ENCODE measurements around the gene RALY.

Gene RALY

DNA sequence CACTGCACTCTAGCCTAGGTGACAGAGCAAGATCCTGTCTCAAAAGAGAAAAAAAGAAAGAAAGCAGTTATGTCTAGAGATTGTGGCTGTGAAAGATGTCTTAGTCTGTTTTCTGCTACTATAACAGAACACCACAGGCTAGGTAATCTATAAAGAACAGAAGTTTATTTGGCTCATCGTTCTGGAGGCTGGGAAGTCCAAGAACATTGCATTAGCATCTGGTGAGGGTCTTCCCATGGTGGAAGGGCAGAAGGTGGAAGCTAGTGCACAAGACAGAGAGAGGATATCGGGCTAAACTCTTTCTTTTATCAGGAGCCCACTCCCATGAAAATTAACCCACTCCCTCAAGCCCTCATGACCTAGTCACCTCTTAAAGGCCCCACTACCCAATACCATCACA lies 16.2 kb upstream of the RALY start:
- TF ChIP-seq POLR2A (IDR thresholded peaks at IDR 0.05; ENCODE audit: low read depth, low read length) = no peak
- FAIRE-seq = no peak
- DNase-seq (ENCODE audit: insufficient read length, low spot score) = no peak

DNA sequence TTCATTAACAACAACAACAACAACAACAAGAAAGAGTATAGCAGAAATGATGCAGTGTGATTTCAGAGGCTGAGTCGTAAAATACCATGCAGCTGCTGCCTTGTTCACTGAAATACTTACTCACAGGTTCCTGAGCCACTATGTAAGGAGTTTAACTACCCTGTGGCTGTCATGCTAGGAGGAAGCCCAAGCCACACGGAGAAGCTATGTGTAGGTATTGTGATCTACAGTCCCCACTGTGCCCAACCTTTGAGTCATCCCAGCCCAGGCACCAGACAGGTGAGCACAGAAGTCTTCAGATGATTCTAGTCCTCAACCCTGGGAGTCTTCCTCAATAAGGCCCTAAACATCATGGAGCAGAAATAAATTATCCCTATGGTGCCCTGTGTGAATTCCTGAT lies 14.6 kb upstream of the RALY start:
- DNase-seq (ENCODE audit: insufficient read length, low spot score) (no peak), FAIRE-seq (no peak)
- no peak for TF ChIP-seq POLR2A (IDR thresholded peaks at IDR 0.05; ENCODE audit: low read depth, low read length)

DNA sequence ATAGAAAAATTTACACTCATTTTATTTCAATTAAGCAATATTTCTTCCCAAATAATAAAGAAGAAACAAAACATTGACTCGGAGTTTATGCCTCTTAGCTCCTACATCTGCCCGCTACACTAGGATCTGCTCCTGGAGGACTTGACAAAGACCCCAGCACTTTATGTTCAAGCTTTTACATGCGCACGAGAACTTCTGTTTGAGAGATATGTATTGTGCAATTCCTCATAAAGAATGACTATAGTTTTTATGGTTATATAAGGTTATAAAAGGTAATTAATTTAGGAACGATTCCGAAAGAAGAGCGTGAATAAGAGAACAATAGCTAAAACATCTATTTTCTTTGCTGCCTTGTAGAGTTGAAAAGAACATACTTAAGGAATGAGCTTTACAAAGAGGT lies 12.4 kb upstream of the RALY start:
- no peak for FAIRE-seq
- TF ChIP-seq POLR2A (IDR thresholded peaks at IDR 0.05; ENCODE audit: low read depth, low read length) = no peak

DNA sequence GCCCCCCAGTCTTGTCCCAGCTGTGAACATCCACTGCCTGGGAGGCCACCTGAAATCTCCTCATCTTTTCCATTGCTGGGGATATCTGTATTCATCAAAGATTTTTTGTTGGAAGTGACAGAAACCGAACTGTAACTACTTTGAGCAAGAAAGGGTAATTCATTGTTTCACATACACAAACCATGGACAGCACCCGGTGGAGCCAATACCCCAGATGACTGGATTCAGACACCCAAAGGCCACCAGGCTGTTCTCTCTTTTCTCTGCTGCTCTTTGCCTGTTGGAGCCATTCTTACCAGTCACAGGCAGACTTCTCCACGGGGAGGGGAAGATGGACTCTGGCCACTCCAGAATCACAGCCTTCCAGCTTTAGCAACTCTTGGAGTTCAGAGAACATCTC lies 11.7 kb upstream of the RALY start:
- no peak for TF ChIP-seq POLR2A (IDR thresholded peaks at IDR 0.05; ENCODE audit: low read depth, low read length)
- FAIRE-seq = no peak
- DNase-seq (ENCODE audit: insufficient read length, low spot score) = no peak

More for the DNA sequence above, 12.4 kb upstream of the RALY start:
- DNase-seq (ENCODE audit: insufficient read length, low spot score) = no peak

DNA sequence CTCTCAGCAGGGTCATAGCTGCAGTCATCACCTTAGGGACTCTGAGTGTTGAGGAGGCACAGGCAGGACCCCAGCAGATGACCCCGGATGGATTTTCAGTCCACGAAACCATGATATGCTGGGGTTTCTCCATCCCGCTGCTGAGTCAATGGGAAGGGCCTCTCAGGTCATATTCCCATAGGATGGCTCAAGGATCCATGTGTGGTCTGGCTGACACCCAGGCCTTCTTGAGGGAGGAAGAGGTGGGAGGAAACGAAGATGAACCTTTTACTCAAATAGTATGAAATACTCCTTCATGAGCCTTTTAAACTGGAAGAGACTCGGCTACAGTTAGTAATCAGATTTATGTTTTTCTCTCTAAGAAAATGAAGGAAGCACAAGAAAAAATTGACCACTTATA lies 10.3 kb upstream of the RALY start:
- DNase-seq (ENCODE audit: insufficient read length, low spot score) (no peak), FAIRE-seq (no peak)
- TF ChIP-seq POLR2A (IDR thresholded peaks at IDR 0.05; ENCODE audit: low read depth, low read length) = no peak

DNA sequence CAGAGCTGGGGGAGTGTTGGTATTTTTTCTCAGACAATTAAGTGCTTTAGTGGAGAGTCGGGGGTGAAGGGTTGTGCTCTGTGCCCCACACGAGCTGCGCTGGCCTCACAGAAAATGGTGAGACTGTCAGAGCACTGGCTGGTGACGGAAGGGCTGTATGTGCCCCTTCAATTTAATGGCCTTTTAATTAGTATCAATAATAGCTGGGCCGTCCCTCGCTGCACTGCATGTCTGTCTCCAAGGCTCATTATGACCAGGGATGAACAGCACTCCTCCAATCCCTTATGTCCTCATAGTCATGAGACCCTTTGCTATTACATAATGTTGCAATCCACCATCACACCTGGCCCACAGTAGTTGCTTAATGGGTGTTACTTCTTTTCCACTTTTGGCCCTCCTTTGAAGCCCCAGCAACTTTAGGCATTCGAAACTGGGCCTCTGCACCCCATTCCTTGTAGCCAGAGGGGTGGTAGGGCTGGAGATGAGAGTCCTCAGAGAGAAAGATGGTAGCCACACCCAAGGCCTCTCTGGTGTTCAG lies 9.5 kb upstream of the RALY start:
- no peak for FAIRE-seq
- TF ChIP-seq POLR2A (IDR thresholded peaks at IDR 0.05; ENCODE audit: low read depth, low read length) = no peak
- no peak for DNase-seq (ENCODE audit: insufficient read length, low spot score)

DNA sequence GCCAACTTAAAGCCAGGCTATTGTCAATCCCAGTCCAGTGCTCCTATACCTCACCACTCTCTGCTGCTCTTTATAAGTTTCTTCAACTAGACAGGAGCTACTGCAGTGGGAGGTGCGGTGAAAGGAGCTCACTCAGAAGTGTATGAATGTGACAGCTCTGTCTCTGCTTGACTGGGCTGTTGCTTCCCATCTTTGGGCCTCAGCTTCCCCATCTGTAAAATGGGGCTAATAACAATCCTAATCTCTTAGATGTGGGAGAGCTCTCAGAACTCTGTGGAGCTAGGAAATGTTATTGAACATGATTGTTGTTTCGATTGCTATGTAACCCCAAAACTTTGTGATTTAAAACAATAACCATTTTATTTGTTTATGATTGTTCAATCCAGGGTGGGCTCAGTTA lies 8.4 kb upstream of the RALY start:
- TF ChIP-seq POLR2A (IDR thresholded peaks at IDR 0.05; ENCODE audit: low read depth, low read length) = no peak
- no peak for DNase-seq (ENCODE audit: insufficient read length, low spot score)
- FAIRE-seq = no peak

DNA sequence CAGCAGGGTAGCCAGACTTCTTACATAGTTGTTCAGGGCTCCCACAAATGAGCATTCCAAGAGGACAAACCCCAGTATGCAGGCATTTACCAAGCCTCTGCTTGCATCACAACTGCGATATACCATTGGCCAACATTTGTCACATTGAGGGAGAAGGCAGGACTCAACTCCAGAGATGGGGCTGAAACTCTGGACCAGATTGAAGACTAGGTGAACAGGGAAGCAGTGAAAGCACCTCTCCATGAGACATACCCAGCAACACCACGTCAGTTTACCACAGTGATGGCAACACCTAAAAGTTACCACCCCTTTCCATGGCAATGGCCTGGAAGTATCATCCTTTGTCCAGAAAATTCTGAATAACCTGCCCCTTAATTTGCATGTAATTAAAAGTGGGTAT lies 7.9 kb upstream of the RALY start:
- FAIRE-seq (no peak), DNase-seq (ENCODE audit: insufficient read length, low spot score) (no peak)
- TF ChIP-seq POLR2A (IDR thresholded peaks at IDR 0.05; ENCODE audit: low read depth, low read length) = no peak

DNA sequence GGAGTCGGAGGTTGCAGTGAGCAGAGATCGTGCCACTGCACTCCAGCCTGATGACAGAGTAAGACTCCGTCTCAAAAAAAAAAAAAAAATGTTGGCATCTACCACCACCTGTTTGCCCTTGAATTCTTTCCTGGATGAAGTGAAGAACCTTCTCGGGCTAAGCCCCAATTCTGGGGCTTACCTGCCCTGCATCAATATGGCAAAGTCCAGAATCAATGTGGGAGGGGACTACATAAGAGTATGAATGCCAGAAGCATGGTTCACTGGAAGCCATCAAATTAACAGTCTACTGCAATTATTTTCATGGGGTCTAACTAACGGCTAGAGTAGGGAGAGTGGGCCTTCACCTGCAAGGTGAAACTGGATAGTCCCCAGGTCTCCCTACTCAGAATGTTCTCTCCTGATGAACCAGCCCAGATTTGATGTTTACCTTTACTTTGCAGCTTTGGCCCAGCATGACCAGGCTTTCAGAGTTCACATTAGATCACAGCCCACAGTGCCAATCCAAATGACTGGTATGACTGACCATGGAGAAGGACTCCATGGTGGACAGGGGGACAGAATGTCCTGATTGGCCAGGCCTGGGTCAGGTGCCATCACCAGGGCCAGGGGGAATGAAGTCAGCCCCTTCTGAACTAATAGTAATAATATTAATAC lies 7.0 kb upstream of the RALY start:
- no peak for TF ChIP-seq POLR2A (IDR thresholded peaks at IDR 0.05; ENCODE audit: low read depth, low read length)
- FAIRE-seq = no peak
- no peak for DNase-seq (ENCODE audit: insufficient read length, low spot score)

DNA sequence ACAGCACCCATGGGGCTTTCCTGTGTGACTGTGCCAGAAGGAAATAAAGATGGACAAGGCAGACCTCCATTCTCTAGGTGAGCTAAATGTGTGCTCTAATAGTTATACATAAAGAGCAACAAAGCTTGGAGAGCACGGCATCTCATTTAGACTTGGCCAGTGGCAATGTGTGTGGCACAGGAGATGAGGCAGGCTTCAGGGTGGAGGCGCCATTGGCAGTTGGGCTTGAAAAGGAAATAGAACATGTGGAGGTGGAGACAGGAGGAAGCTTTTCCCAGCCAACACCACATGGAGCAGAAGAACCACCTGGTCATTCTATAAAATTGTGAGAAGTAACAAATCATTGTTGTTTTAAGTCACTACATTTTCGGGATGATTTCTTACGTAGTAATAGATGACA lies 3.6 kb upstream of the RALY start:
- TF ChIP-seq POLR2A (IDR thresholded peaks at IDR 0.05; ENCODE audit: low read depth, low read length) = no peak
- DNase-seq (ENCODE audit: insufficient read length, low spot score) (no peak), FAIRE-seq (no peak)

DNA sequence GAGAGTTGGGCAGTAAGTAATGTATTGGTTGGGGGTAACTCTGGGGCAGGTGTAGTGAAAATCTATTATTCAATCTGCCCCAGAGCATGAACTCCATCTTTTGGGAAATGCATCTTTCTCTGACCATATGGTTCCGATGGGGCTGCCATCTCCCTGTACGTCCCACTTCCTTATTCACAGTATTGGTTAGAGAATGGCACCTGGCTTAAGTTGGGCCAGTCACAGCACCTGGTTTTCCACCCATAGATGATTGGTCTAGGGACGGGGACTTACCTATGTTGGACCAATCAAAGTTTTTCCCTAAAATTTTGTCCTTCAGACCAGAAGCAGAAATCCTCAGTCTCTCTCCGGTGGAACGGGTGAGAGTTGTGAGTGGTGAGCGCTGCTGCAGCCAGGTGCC lies 2.2 kb upstream of the RALY start:
- DNase-seq (ENCODE audit: insufficient read length, low spot score) (no peak), FAIRE-seq (no peak)
- TF ChIP-seq POLR2A (IDR thresholded peaks at IDR 0.05; ENCODE audit: low read depth, low read length) = no peak

DNA sequence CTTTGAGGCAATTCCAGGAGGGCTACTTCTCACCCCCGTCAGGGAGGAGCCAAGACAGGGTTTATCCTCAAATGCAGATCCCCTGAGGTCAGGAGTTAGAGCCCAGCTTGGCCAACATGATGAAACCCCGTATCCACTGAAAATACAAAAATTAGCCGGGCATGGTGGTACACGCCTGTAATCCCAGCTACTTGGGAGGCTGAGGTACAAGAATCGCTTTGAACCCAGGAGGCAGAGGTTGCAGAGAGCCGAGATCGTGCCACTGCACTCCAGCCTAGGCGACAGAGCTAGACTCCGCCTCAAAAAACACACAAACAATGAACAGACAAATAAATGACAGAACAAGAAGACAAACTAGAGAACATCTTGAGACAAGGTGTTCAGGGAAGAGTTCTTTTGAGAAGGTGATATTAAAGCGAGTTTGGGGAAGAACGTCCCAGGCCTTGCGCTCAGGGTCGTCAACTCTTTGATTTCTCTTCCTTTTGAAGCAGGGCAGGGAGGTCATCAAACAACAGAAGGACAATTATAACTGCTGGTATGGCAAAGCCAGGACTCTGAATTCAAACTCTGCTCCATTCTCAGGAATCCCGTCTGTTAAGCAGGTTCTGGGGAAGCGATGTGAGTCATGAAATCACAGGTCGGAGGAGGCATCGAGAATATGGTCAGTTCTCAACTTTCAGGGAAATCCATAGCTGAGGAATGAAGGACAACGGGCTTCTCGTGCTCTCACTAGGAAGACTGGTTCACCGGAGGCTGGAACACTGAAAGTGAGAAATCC lies 1.4 kb upstream of the RALY start:
- DNase-seq (ENCODE audit: insufficient read length, low spot score) (no peak), FAIRE-seq (no peak)
- TF ChIP-seq POLR2A (IDR thresholded peaks at IDR 0.05; ENCODE audit: low read depth, low read length) = no peak

DNA sequence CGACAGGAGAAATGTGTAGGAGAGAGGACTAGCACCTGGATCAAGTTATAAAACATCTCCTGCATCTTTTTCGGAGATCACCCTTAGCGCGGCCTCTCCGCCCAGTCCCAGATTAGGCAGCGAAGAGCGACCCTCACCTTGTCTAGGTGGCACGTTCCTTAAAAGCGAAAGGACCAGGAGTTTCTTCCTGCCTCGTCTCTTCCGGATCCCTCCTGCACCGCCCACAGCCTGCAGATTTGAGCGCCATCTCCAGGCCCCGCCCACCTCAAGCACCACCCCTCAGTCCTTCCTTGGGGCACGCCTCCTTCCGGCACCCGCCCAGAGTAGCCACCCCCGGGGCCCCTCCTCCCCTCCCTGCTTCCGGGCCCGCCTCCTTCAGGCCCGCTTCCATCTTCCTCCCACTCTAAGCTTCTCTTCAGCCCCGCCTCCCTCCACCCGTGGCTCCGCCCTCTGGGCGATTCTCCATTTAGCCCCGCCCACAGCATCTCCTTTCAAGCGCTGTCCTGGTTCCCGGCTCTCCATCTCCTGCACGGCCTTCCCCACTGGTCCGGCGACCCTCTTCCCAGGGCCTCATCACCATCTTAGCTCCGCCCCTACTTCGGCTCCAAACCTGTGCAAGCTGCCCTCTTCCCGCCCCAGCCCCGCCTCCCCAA lies 662 bp upstream of the RALY start:
- peak; percentile 79 for DNase-seq (ENCODE audit: insufficient read length, low spot score)
- peak; percentile 94 for TF ChIP-seq POLR2A (IDR thresholded peaks at IDR 0.05; ENCODE audit: low read depth, low read length)
- no peak for FAIRE-seq

DNA sequence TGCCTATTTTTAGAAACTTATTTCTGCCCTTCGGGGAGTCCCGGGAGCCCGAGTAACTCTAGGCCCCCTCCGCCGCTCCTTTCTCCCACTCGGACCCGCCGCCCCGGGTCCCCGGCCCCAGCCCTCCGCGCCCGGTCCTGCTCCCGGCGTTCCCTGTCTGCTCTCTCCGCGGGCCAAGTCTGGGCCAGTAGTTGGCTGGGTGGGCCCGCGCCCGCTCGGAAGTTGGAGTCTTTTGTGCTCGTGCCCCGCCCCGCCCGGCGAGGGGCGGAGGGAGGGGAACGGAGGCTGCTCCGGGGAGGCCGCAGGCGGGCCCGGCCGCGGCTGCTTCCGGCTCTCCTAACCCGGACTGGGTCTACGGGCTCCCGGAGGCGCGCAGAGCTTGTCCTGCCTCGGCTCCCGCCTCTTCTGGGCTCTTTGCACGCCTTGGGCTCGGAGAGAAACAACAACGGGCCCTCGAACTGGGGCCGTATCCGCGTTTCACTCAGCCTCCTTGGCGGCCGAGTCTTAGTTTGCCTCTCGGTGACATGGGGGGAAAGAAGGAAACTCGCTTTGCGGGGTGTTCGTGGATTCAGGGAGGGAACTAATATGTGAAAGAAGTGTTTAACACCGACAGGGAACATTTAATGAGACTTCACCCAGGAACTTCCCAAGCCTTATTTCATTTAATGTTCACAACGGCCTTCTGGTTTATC lies 657 bp downstream of the RALY start:
- peak; percentile 58 for DNase-seq (ENCODE audit: insufficient read length, low spot score)
- FAIRE-seq = no peak
- TF ChIP-seq POLR2A (IDR thresholded peaks at IDR 0.05; ENCODE audit: low read depth, low read length) = peak; percentile 39; the same call in 1 of the 2 replicates
